Stimulated activated CD4-positive, alpha-beta T cell treated with anti-CD3 and anti-CD28 coated beads, Interleukin-12 subunit alpha, Interleukin-12 subunit beta, amount 100 ng/mL, for 48 hours (primary cell): ENCODE measurements around the gene DCAF6.
A peak's percentile ranks its signal among the peaks of the same experiment; 100 is the strongest.

Experiments used
- DNase-seq, 3 donors: peaks; one replicate each; pipeline ENCODE4 v3.0.0-alpha.2; 2020; ENCODE audit warnings: low read depth in 2 of 3, low spot score in 1 of 3

The DCAF6 gene

GRCh38 chr1:167964646-167965045, 28.2 kb downstream of the DCAF6 start:
- DNase-seq, result no peak

GRCh38 chr1:167966050-167966449, 29.6 kb downstream of the DCAF6 start:
- no peak for DNase-seq

- DNase-seq, result no peak
Observed at GRCh38 chr1:167968569-167968968, 32.1 kb downstream of the DCAF6 start.

GRCh38 chr1:167973832-167974231, 37.3 kb downstream of the DCAF6 start:
- no peak for DNase-seq

- DNase-seq, result no peak
Observed at GRCh38 chr1:167974698-167975097, 38.2 kb downstream of the DCAF6 start.

GRCh38 chr1:167977245-167977644, 40.8 kb downstream of the DCAF6 start:
- no peak for DNase-seq

GRCh38 chr1:167981933-167982332, 45.5 kb downstream of the DCAF6 start:
- DNase-seq, result no peak

- DNase-seq, result no peak
Observed at GRCh38 chr1:167983797-167984420, 47.4 kb downstream of the DCAF6 start.

- peak in 1 of 3 donors; percentile 0 for DNase-seq
Observed at GRCh38 chr1:167984886-167985489, 48.5 kb downstream of the DCAF6 start.

- no peak for DNase-seq
Observed at GRCh38 chr1:167987174-167987573, 50.7 kb downstream of the DCAF6 start.

GRCh38 chr1:167991546-167991945, 55.1 kb downstream of the DCAF6 start:
- DNase-seq, result no peak

- no peak for DNase-seq
Observed at GRCh38 chr1:167993720-167994119, 57.2 kb downstream of the DCAF6 start.

GRCh38 chr1:167994560-167994959, 58.1 kb downstream of the DCAF6 start:
- no peak for DNase-seq

- DNase-seq, result no peak
Observed at GRCh38 chr1:167995038-167995437, 58.6 kb downstream of the DCAF6 start.

GRCh38 chr1:167996266-167996665, 59.8 kb downstream of the DCAF6 start:
- no peak for DNase-seq

- no peak for DNase-seq
Observed at GRCh38 chr1:167997037-167997575, 60.6 kb downstream of the DCAF6 start.

GRCh38 chr1:167999877-168000276, 63.4 kb downstream of the DCAF6 start:
- DNase-seq, result no peak

- DNase-seq, result no peak
Observed at GRCh38 chr1:168000656-168001055, 64.2 kb downstream of the DCAF6 start.

- DNase-seq, result no peak
Observed at GRCh38 chr1:168001213-168001612, 64.7 kb downstream of the DCAF6 start.

GRCh38 chr1:168004531-168004930, 68.0 kb downstream of the DCAF6 start:
- no peak for DNase-seq

GRCh38 chr1:168005529-168005928, 69.0 kb downstream of the DCAF6 start:
- DNase-seq, result no peak

GRCh38 chr1:168007691-168008090, 71.2 kb downstream of the DCAF6 start:
- no peak for DNase-seq

GRCh38 chr1:168008595-168008994, 72.1 kb downstream of the DCAF6 start:
- DNase-seq, result no peak
